NCI-H446 (cell line): Measurements from ENCODE around the gene GCFC2.

ENCODE experiments used
- DNase-seq, 2 experiments: peaks; one replicate each; lab custom pipeline; 2025; lab: John Stamatoyannopoulos, UW

The GCFC2 gene

GRCh38 chr2:75680402-75680801, 30.3 kb downstream of the GCFC2 start:
- DNase-seq, result no peak

GRCh38 chr2:75679556-75679955, 31.2 kb downstream of the GCFC2 start:
- DNase-seq, result no peak

GRCh38 chr2:75676464-75676863, 34.3 kb downstream of the GCFC2 start:
- no peak for DNase-seq

- DNase-seq, result no peak
Measured at GRCh38 chr2:75675908-75676307, 34.8 kb downstream of the GCFC2 start.

GRCh38 chr2:75675423-75675822, 35.3 kb downstream of the GCFC2 start:
- DNase-seq, result peak in 1 of 2 experiments; percentile 20

GRCh38 chr2:75667884-75668283, 42.8 kb downstream of the GCFC2 start:
- DNase-seq, result no peak

- no peak for DNase-seq
Measured at GRCh38 chr2:75666911-75667310, 43.8 kb downstream of the GCFC2 start.

GRCh38 chr2:75657798-75658197, 52.9 kb downstream of the GCFC2 start:
- no peak for DNase-seq

GRCh38 chr2:75656563-75656962, 54.2 kb downstream of the GCFC2 start:
- DNase-seq, result no peak

GRCh38 chr2:75655861-75656260, 54.9 kb downstream of the GCFC2 start:
- no peak for DNase-seq

GRCh38 chr2:75654012-75654411, 56.7 kb downstream of the GCFC2 start:
- no peak for DNase-seq

GRCh38 chr2:75647771-75648170, 62.9 kb downstream of the GCFC2 start:
- DNase-seq, result no peak

- peak; percentile 51 to 88 for DNase-seq
Measured at GRCh38 chr2:75646583-75647425, 63.9 kb downstream of the GCFC2 start, which contains the start of gene MRPL19. Gene MRPL19 (plus strand): TSS chr2:75646783. CDS start chr2:75646808, 25 bp downstream.

GRCh38 chr2:75646090-75646582, 64.6 kb downstream of the GCFC2 start:
- DNase-seq, result no peak

- DNase-seq, result no peak
Measured at GRCh38 chr2:75645643-75646042, 65.1 kb downstream of the GCFC2 start.

- no peak for DNase-seq
Measured at GRCh38 chr2:75643980-75644379, 66.7 kb downstream of the GCFC2 start.

GRCh38 chr2:75641587-75641986, 69.1 kb downstream of the GCFC2 start:
- peak in 1 of 2 experiments; percentile 10 for DNase-seq

- DNase-seq, result peak; percentile 59 to 73
Measured at GRCh38 chr2:75640621-75641121, 70.0 kb downstream of the GCFC2 start.

- DNase-seq, result no peak
Measured at GRCh38 chr2:75637568-75637967, 73.1 kb downstream of the GCFC2 start.

GRCh38 chr2:75634945-75635344, 75.8 kb downstream of the GCFC2 start:
- DNase-seq, result no peak

- no peak for DNase-seq
Measured at GRCh38 chr2:75633620-75634019, 77.1 kb downstream of the GCFC2 start.

GRCh38 chr2:75632813-75633212, 77.9 kb downstream of the GCFC2 start:
- no peak for DNase-seq

- DNase-seq, result no peak
Measured at GRCh38 chr2:75632091-75632701, 78.5 kb downstream of the GCFC2 start.
